ENCODE results near the gene SCARB1.

Gene SCARB1

DNA sequence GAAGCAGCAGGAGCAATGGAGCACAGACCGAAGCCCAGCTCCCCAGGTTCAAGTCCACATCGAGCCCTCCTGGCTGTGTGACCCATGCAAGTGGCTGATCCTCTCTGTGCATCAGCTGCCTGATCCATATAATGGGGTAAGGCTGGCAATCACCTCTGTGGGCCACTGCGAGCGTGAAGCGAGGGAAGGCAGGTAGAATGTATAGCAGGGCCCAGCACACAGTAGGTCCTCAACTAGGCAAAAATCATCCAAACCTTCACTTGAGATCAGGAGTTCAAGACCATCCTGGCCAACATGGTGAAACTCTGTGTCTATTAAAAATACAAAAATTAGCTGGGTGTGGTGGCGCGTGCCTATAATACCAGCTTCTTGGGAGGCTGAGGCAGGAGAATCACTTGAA lies 102.6 kb downstream of the SCARB1 start:
- no peak for DNase-seq (ENCODE audit: low read depth in 2 of 2, low spot score in 1 of 2)

DNA sequence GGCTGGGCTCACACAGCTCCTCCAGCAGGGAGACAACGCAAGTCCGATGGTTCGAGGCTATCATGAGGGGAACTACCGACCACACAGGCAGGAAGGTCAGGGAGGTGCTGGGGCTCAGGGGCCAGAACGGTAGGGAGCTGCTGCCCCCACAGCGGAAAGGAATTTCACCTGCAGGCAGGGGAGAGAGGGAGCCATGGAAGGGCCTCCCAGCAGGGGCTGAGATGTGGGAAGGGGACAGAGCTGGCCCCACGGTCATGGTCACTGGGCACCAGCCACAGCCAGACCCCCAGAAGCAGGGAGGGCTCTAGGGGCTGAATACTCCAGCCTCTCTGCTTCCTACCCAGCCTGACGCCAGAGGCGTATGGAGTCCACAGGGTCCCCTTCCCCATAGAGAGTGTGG lies 103.1 kb downstream of the SCARB1 start:
- no peak for DNase-seq (ENCODE audit: low read depth in 2 of 2, low spot score in 1 of 2)

DNA sequence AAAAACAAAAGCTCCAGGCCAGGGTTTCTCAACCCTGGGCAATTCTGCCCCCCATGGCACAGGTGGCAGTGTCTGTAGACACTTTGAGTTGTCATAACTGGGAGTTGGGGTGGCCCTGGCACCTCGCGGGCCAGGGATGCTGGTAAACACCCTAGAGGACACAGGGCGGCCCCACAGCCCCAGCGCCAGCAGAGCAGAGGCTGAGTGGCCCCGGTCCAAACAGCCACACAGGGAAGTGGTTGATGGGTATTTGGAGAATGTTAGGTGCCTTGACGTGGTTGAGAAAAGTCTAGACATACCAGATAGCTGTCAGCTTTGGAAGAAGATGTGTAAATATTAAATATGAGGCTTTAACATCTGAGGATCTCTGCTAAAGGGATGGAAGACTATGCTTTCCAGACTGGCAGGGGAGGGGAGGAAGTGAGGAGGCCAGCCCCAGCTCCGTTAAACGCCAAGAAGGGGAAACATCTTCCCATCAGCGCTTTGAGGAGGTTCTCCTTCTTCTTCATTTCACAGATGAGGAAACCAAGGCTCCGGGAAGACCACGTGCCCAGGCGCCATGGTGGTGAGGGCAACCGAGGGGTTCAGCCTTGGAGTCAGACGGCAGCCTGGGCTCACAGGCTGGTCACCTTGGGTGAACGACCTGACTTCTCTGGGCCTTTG lies 103.7 kb downstream of the SCARB1 start:
- DNase-seq (ENCODE audit: low read depth in 2 of 2, low spot score in 1 of 2) = no peak

DNA sequence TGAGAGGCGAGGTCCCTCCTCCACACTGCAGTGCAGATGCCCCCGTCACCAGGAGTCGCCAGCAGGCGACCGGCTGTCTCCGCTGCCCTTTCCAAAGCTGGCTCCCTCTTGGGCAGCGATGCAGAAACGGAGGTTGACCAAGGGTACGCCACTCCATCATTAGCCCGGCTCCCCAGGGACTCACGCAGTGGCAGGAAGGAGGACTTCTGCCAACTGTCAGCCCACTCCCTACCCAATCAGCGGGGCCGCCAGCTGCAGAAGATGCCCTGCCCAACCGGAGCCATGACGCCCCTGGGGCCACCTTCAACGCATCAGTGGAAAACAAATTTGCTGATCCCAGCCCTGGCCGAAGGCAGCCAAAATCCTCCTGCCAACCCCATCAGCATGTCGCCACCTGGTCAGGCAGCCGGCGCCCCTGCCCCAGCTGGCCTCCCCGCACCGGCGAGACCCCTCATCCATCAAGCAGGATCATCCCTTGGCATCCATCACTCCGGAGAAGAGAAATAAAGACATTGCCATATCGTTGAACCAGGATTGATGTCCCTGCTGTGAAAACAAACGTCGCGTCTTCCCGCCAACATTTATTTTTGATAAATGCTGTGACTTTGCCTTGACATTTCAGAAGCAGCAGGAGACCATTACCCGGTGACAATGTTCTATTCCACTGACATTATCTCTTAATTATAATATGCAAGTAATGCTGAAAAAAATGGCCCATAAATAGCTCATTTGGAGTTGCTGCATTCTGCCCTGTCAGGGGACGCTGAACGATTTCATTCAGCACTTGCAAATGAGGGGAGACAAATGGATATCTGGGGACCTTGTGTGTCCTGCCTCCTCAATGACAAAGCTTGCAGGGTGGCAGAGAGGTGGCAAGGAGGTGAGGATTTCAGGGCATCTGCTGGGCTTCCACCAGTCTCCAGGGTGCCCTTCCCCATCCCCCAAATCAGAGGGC lies 105.1 kb downstream of the SCARB1 start:
- no peak for DNase-seq (ENCODE audit: low read depth in 2 of 2, low spot score in 1 of 2)

DNA sequence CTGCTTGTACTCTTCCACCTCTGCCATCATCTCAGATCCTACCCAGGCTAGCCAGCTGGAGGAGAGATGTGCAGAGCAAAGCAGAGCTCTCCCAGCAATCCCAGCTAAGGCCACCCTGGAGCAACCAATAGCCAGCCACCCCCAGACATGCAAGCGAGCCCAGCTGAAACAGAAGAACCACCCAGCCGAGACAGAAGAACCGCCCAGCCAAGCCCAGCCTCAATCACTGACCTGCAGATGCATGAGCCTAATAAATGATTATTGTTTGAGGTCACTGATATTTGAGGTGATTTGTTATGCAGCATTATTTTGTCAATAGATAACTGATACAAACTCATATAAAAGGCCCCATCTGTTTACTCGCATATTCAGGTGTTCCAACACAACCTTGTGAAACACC lies 106.3 kb downstream of the SCARB1 start:
- DNase-seq (ENCODE audit: low read depth in 2 of 2, low spot score in 1 of 2) = no peak

DNA sequence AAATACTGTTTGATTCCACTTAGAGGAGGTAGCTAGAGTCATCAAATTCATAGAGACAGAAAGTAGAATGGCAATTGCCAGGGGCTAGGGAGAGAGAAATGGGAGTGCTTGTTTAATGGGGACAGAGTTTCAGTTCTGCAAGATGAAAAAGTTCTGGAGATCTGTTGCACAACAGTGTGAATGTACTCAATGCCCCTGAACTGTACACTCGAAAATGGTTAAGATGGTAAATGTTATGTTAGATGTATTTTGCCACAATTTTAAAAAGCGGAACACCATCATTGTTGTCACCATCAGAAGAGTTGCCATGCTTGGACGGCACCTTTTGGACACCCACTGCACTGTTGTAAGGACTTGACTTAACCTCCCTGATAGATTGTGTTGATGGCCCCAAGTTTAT lies 106.9 kb downstream of the SCARB1 start:
- no peak for DNase-seq (ENCODE audit: low read depth in 2 of 2, low spot score in 1 of 2)

DNA sequence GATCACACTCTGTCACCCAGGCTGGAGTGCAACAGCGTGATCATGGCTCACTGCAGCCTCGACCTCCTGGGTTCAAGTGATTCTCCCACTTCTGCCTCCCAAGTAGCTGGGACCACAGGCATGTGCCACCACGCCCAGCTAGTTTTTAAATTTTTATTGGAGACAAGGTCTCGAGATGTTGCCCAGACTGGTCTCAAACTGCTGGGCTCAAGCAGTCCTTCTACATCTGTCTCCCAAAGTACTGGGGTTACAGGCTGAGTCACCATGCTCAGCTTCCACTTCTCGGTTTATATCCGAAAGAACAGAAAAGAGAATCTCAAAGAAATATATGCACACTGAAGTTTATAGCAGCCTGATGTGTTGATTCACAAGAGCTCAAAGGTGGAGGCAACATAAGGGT lies 107.5 kb downstream of the SCARB1 start:
- DNase-seq (ENCODE audit: low read depth in 2 of 2, low spot score in 1 of 2) = no peak

DNA sequence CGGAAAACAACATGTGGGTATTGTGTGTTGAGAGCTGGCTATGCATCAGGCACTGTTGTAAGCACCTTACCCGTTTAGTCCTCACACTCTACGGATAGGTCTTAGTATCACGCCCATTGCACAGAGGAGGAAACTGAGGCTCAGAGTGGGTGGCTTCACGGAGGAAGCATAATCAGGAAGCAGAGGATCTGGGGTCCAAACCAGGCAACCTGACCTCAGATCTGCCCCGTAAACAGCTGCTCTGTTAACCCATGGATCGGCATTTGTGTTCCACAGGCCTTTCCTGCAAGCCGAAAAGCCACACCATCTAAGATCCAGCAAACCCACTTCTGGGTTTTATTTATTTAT lies 107.9 kb downstream of the SCARB1 start:
- no peak for DNase-seq (ENCODE audit: low read depth in 2 of 2, low spot score in 1 of 2)

DNA sequence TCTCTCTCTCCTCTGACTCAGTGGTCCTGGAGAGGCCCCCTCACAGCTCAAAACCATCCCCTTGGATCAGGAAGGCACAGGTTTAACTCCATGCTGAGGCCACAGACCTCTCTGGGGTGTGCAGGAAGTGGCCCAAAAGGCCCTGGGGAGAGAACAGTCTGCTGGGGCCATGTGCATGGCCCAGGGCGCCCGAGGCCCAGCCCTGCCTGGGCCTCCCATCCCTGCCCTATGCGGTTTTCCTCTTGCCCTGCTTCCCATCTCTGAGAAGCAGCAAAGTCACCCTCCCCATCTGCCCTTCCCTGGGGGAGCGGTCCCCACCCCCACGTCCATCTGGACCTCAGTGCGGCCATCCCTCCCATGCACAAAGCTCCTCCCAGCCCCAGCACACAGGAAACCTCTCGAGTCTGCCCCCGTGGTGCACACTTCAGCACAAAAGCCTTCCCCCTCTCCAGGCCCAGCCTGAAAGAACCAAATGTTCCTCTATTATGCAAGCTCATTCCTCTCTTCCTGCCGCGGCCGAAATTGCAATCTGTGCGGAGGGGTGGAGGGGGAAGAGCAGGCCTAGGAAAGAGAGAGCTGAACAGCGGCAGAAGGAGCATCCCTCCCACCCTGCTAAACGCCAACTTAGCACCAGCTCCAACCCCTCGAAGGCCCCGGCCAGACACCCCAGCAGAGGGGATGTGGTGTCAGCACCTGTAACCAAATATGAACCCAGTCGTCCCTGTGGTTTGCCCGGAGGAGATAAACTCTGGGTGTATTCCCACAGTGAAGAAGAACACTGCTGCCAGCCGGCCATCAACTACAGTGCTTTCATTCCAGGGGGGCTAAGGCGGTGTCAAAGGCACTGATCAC lies 108.5 kb downstream of the SCARB1 start:
- no peak for DNase-seq (ENCODE audit: low read depth in 2 of 2, low spot score in 1 of 2)

DNA sequence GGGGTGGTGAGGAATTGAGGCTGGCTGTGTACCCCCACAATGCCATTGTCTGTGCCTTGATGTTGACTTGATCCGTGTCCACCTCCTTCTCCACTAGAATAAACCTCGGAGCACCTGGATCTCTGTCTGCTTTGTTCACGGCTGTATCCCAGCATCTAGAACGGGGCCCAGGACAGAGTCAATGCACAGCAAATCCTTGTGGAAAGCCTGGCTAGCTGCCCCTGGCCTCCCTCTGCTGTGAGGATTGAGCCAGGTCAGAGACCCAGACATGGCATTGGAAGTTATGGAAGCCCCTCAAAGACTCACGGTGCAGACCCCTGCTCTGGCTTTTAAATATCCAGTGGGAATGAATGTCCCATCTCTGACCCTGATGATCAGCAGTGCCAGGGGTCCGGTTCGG lies 109.2 kb downstream of the SCARB1 start:
- DNase-seq (ENCODE audit: low read depth in 2 of 2, low spot score in 1 of 2) = no peak

DNA sequence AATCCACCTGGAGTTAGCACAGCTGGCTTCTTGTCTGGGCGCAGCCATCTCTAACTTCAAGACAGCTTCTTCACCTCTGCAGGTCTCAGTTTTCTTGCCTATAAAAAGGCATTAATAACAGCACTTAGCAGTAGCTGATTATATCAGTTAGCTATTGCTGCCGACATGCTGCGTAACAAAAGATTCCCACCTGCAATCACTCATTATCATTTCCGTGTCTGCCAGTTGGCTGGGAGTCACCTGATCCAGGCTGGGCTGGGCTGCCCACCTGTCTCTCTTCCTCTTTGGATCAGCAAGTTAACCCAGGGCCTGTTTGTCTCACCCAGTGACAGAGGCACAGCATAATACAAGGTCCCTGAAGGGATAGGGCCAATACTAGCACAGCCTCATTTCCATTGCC lies 109.7 kb downstream of the SCARB1 start:
- DNase-seq (ENCODE audit: low read depth in 2 of 2, low spot score in 1 of 2) = no peak

DNA sequence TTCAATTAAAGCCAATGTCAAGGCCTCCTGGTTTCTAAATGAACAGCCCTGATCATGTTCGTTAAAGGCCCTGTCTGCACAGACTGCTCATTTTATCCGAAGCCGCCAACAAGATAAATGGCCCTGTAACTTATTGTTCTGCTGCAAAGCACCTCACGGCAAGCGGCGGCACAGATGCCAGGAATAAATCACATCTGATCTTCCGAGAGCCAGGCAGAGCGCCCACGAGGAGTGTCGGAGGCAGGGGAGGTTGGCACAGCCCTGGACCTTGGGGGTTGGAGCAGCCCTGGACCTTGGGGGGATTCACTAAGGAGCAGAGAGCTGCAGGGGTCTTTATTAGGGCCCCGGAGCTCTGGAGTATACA lies 110.5 kb downstream of the SCARB1 start:
- DNase-seq (ENCODE audit: low read depth in 2 of 2, low spot score in 1 of 2) = no peak

DNA sequence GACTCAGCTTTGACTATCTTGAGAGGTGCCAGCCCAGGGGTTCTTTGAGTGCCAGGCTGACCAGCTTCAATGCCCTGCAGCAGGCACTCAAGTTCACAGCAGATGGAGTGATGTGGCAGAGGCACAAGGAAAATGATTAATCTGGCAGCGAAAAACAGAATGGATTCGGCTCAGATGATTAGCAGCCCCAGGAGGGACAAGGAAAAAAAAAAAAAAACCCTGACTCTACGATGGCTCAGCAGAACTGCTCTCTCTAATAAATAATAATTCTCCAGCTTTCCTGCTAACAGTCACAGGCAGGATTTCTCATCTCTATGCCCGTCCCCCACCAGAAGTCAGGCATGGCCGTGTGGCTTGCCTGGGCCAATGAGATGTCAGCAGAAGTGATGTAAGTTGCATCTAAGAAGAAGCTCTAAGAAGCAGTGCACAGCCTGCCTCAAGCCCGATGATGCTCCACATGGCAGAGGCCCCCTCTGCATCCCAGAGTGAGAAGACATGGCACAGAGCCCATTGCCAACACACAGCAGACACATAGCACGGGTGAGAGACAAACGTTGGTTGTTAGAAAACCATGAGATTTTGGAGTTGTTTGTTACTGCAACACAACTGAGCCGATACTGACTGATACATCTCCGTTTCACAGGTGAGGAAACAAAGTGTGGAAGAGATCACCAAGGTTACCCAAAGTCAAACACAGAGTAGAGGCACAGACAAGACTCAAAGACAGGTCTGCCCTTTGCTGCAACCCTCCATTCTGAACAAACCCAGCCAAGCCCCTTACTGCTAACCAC lies 111.0 kb downstream of the SCARB1 start:
- no peak for DNase-seq (ENCODE audit: low read depth in 2 of 2, low spot score in 1 of 2)

DNA sequence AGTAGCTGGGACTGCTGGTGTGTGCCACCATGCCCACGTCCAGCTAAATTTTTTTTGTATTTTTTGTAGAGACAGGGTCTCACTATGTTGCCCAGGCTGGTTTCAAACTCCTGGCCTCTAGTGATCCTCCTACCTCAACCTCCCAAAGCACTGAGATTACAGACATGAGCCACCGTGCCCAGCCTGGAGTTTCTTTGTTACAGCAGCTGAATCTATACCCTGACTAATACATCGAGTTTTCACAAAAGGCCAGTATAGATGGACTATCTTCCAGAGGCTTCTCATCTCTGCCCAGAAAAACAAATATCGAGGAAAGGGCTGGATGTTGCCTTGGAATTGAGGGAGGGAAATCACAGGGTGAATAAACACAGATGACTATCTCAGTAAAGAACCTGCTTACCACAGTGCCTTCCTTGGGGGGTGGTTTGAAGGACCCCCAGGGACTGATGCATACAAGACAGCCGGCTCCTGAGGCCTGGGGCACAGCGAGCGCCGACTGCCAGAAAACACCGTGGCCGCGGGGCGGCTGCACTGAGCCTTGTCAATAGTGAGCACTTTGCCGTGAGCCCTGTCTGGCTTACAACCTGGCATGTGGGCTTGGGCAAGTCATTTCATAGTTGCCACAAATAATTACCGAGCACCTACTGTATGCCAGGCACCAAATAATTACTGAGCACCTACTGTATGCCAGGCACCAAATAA lies 111.9 kb downstream of the SCARB1 start:
- no peak for DNase-seq (ENCODE audit: low read depth in 2 of 2, low spot score in 1 of 2)

DNA sequence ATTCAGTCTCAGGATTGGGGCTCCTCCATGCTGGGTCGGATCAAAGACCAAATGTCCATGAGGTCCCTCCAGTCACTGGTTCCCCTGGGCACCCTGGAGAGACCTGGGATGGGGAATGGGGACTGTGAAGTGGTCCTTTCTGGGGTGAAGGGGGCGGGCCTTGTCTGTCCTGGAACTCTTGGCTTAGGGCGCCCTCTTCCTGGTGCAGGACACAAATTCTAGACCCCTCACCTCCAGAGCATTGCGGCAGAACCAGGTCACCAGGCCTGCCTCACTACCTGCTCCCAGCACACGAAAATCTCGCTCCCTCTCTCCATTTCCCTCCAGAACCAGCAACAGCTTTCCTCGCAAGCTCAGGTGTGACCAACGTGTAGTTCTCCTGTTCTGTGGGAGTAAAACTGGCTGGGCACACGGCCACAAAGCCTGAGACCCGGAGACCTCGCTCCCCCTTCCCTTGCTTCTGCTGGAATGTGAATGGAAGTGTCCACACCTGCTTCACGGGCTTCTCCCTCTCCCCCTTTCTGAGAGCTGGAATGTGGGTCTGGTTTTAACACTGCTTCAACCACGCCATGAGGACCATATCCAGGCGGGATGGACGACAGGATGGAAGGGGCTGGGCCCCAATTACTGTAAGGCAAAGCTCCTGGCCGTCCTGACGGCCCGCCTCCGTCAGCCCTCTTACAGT lies 112.7 kb downstream of the SCARB1 start:
- no peak for DNase-seq (ENCODE audit: low read depth in 2 of 2, low spot score in 1 of 2)

DNA sequence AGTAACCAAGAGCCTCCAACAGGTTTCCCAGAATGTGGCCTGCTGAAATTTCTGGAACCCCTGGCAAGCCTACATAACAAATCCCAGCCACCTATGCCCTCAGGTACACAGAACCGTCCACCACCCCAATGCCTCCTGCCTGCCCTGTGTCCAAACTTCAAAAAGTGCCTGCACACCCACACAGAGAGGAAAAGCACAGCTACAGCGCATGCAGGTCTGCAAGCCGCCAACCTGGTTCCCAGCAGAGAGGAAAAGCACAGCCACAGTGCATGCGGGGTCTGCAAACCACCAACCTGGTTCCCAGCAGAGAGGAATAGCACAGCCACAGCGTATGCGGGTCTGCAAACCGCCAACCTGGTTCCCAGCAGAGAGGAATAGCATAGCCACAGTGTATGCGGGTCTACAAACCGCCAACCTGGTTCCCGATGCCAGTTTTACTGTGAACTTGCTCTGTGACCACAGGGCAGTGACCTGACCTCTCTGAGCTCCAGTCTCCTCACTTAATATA lies 113.5 kb downstream of the SCARB1 start:
- DNase-seq (ENCODE audit: low read depth in 2 of 2, low spot score in 1 of 2) = no peak

DNA sequence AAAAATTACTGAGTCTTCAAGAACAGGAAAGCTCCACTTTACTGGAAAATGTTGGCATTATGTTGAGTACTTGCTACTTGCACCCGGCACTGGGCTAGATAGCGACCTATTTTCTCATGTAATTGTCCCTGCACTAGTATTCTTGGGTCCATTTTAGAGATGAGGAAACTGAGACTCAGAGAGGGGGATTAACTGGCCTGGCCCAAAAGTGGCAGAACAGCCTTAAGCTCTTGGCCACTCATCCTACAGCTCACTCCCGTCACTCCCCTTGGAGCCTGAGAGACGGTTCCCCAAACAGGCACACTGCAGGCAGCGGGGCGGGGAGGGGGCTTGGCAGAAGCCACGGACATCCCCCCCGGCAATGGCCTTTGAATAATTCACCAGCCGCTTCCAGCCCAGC lies 113.9 kb downstream of the SCARB1 start:
- no peak for DNase-seq (ENCODE audit: low read depth in 2 of 2, low spot score in 1 of 2)

DNA sequence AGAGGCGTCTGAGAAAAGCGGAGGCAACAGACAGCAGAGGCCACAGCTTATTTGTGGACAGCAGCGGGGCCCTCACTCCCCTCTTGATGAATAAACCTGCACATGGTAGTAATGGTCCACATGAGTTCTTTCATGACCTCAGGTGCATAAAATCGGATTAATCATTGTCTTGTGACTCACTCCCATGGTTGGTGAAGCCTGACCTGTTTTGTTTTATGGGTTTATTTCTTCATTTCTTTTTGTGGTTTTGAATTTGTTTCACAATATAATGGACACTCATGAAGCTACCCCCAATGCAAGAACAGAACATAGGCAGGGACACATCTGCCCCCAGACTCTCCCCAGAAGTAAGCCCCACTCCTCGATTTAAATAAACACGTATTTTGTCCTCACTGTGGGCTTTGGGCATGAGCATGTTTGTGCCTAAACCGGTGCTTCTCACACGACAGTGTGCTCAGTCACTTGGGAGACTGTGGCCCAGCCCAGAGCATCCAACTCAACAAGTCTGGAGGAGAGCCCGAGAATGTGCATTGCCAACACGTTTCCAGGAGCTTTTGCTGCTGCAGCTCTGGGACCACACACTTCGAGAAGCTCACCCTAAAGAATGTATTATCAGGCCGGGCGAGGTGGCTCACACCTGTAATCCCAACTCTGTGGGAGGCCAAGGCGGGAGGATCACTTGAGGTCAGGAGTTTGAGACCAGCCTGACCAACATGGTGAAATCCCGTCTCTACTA lies 116.1 kb downstream of the SCARB1 start:
- DNase-seq (ENCODE audit: low read depth in 2 of 2, low spot score in 1 of 2) = no peak
